UCSD-AML1 (cell line): ENCODE measurements around the gene JMJD1C.

ENCODE experiments used
- DNase-seq: peaks from one replicate; lab custom pipeline; 2025; ENCODE audit not compliant: unreplicated experiment; lab: John Stamatoyannopoulos, UW

JMJD1C gene

GRCh38 chr10:63481815-63482421 lies 16.1 kb upstream of the JMJD1C start:
- no peak for DNase-seq

- DNase-seq, result no peak
These were observed 14.5 kb upstream of the JMJD1C start for GRCh38 chr10:63480237-63480636.

GRCh38 chr10:63478564-63478963 lies 12.8 kb upstream of the JMJD1C start:
- no peak for DNase-seq

GRCh38 chr10:63477927-63478326 lies 12.2 kb upstream of the JMJD1C start:
- DNase-seq, result no peak

- DNase-seq, result no peak
These were observed 8.7 kb upstream of the JMJD1C start for GRCh38 chr10:63474488-63474887.

- no peak for DNase-seq
These were observed 5.2 kb upstream of the JMJD1C start for GRCh38 chr10:63470928-63471327.

GRCh38 chr10:63468947-63469346 lies 3.2 kb upstream of the JMJD1C start:
- no peak for DNase-seq

- no peak for DNase-seq
These were observed 2.1 kb upstream of the JMJD1C start for GRCh38 chr10:63467841-63468240.

- peak; percentile 72 for DNase-seq
These were observed 563 bp upstream of the JMJD1C start for GRCh38 chr10:63466144-63466935.

GRCh38 chr10:63464402-63465292 lies 1.1 kb downstream of the JMJD1C start:
- DNase-seq, result no peak

GRCh38 chr10:63462442-63462841 lies 3.3 kb downstream of the JMJD1C start:
- DNase-seq, result no peak

GRCh38 chr10:63458177-63458576 lies 7.6 kb downstream of the JMJD1C start:
- DNase-seq, result no peak

GRCh38 chr10:63457594-63457993 lies 8.2 kb downstream of the JMJD1C start:
- no peak for DNase-seq

- DNase-seq, result no peak
These were observed 9.2 kb downstream of the JMJD1C start for GRCh38 chr10:63456437-63457210.

- DNase-seq, result no peak
These were observed 10.3 kb downstream of the JMJD1C start for GRCh38 chr10:63455507-63455906.

GRCh38 chr10:63454631-63455030 lies 11.1 kb downstream of the JMJD1C start:
- no peak for DNase-seq

- no peak for DNase-seq
These were observed 13.3 kb downstream of the JMJD1C start for GRCh38 chr10:63452524-63452923.

GRCh38 chr10:63446716-63447440 lies 18.9 kb downstream of the JMJD1C start:
- no peak for DNase-seq

- DNase-seq, result no peak
These were observed 24.4 kb downstream of the JMJD1C start for GRCh38 chr10:63441404-63441803.

GRCh38 chr10:63439607-63440006 lies 26.2 kb downstream of the JMJD1C start:
- no peak for DNase-seq
